ENCODE results near the gene PRADC1.
"Not testable (repeated sequence)": the region's sequence is repeated elsewhere in the genome, so short reads cannot be mapped to it uniquely, and the experiment has no call there.

PRADC1 gene

GRCh38 chr2:73200281-73200680 lies 32.8 kb downstream of the PRADC1 start:
- not testable (repeated sequence) for DNase-seq

- no peak for DNase-seq
These were observed 35.5 kb downstream of the PRADC1 start for GRCh38 chr2:73197579-73197978.

- DNase-seq, result peak; percentile 82
These were observed 45.5 kb downstream of the PRADC1 start for GRCh38 chr2:73187549-73187948.

GRCh38 chr2:73185965-73186364 lies 47.1 kb downstream of the PRADC1 start:
- no peak for DNase-seq

Data from NCI-H82 (cell line).